Endothelial cell (in vitro differentiated cells): ENCODE data around the gene BANP. TPM values are rescaled to one million over a fixed set of nuclear protein-coding genes. Genes with fewer than 3 reads are reported as not detected.
"Not testable (repeated sequence)": the region's sequence is repeated elsewhere in the genome, so short reads cannot be mapped to it uniquely, and the experiment has no call there.

Experiments used
- DNase-seq: peaks from one replicate; pipeline ENCODE4 v3.0.0; 2021; ENCODE audit warnings: low spot score
- H3K27ac Mint-ChIP-seq: one replicate; pipeline ENCODE4 v1.8.0; 2021; ENCODE audit warnings: mixed read lengths, inconsistent platforms; ENCODE audit not compliant: unreplicated experiment
- H3K27me3 Mint-ChIP-seq: one replicate; pipeline ENCODE4 v1.8.0; 2021; ENCODE audit warnings: mild to moderate bottlenecking, moderate library complexity, mixed read lengths, inconsistent platforms; ENCODE audit not compliant: unreplicated experiment
- H3K36me3 Mint-ChIP-seq: one replicate; pipeline ENCODE4 v1.8.0; 2021; ENCODE audit warnings: mild to moderate bottlenecking, low read depth, mixed read lengths, inconsistent platforms; ENCODE audit not compliant: unreplicated experiment
- H3K4me1 Mint-ChIP-seq: one replicate; pipeline ENCODE4 v1.8.0; 2021; ENCODE audit warnings: mild to moderate bottlenecking, mixed read lengths, inconsistent platforms; ENCODE audit not compliant: unreplicated experiment
- H3K4me3 Mint-ChIP-seq: one replicate; pipeline ENCODE4 v1.8.0; 2021; ENCODE audit warnings: mild to moderate bottlenecking, mixed read lengths, inconsistent platforms; ENCODE audit not compliant: unreplicated experiment
- H3K9me3 Mint-ChIP-seq: one replicate; pipeline ENCODE4 v1.8.0; 2021; ENCODE audit warnings: mixed read lengths, inconsistent platforms; ENCODE audit not compliant: unreplicated experiment
- CTCF ChIP-seq: fragments of 200-600 bp; sonication (generic); IDR thresholded peaks from one replicate; pipeline ENCODE4 v1.5.0; 2021; ENCODE audit warnings: antibody characterized with exemption; ENCODE audit not compliant: unreplicated experiment
- total RNA-seq: library from RNA; stranded (reverse); fragmentation: NEBNext Ultra II Directional; extraction: Animal tissue kit (Norgen Biotek cat#: 25700); gene quantifications from one replicate; pipeline ENCODE4 v1.2.1, GENCODE V29; 2021; ENCODE audit not compliant: unreplicated experiment

Gene BANP
- total RNA-seq, 1 donor from 2014 or later = 33.3 TPM

GRCh38 chr16:87993901-87994300, 42.7 kb downstream of the BANP start:
- Mint-ChIP-seq H3K27ac (no peak overlapping the region), H3K9me3 (no peaks in the 10 kb centered on the region), H3K27me3 (peaks cover 2% of the 10 kb centered on the region), H3K36me3 (peaks cover 11% of the 10 kb centered on the region), H3K4me1 (no peaks in the 10 kb centered on the region), H3K4me3 (no peak overlapping the region)
- DNase-seq = no peak
- TF ChIP-seq CTCF = no peak

GRCh38 chr16:87995644-87996043, 44.4 kb downstream of the BANP start:
- no peak overlapping the region for H3K27ac Mint-ChIP-seq
- no peak for TF ChIP-seq CTCF
- H3K9me3 Mint-ChIP-seq = no peaks in the 10 kb centered on the region
- DNase-seq = no peak
- H3K27me3 Mint-ChIP-seq = peaks cover 2% of the 10 kb centered on the region
- H3K4me1 Mint-ChIP-seq = no peaks in the 10 kb centered on the region
- peaks cover 8% of the 10 kb centered on the region for H3K36me3 Mint-ChIP-seq
- H3K4me3 Mint-ChIP-seq = no peak overlapping the region

- peak overlapping the region; percentile 53 for H3K4me3 Mint-ChIP-seq
- peaks cover 5% of the 10 kb centered on the region for H3K27me3 Mint-ChIP-seq
- DNase-seq = no peak
- H3K27ac Mint-ChIP-seq = no peak overlapping the region
- H3K4me1 Mint-ChIP-seq = no peaks in the 10 kb centered on the region
- H3K36me3 Mint-ChIP-seq = peaks cover 12% of the 10 kb centered on the region
- H3K9me3 Mint-ChIP-seq = no peaks in the 10 kb centered on the region
- no peak for TF ChIP-seq CTCF
These were observed 46.0 kb downstream of the BANP start for GRCh38 chr16:87996962-87997880.

GRCh38 chr16:87998184-87998793, 47.1 kb downstream of the BANP start:
- Mint-ChIP-seq H3K36me3 (peaks cover 11% of the 10 kb centered on the region), H3K4me3 (peak overlapping the region; percentile 42)
- DNase-seq, H3K9me3 Mint-ChIP-seq, H3K27me3 Mint-ChIP-seq, H3K4me1 Mint-ChIP-seq, H3K27ac Mint-ChIP-seq: not testable (repeated sequence)

- H3K4me1 Mint-ChIP-seq, H3K27me3 Mint-ChIP-seq, DNase-seq, H3K27ac Mint-ChIP-seq, H3K4me3 Mint-ChIP-seq, H3K9me3 Mint-ChIP-seq: not testable (repeated sequence)
- H3K36me3 Mint-ChIP-seq = peaks cover 11% of the 10 kb centered on the region
These were observed 47.8 kb downstream of the BANP start for GRCh38 chr16:87998992-87999391.

GRCh38 chr16:88002211-88002610, 51.0 kb downstream of the BANP start:
- DNase-seq = no peak
- H3K9me3 Mint-ChIP-seq = no peaks in the 10 kb centered on the region
- H3K4me3 Mint-ChIP-seq = no peak overlapping the region
- peaks cover 5% of the 10 kb centered on the region for H3K27me3 Mint-ChIP-seq
- peaks cover 27% of the 10 kb centered on the region for H3K36me3 Mint-ChIP-seq
- no peak overlapping the region for H3K27ac Mint-ChIP-seq
- peaks cover 14% of the 10 kb centered on the region for H3K4me1 Mint-ChIP-seq
- TF ChIP-seq CTCF = no peak
